ENCODE results near the gene UBA52.
"Not testable (repeated sequence)": the region's sequence is repeated elsewhere in the genome, so short reads cannot be mapped to it uniquely, and the experiment has no call there.

UBA52 gene

DNA sequence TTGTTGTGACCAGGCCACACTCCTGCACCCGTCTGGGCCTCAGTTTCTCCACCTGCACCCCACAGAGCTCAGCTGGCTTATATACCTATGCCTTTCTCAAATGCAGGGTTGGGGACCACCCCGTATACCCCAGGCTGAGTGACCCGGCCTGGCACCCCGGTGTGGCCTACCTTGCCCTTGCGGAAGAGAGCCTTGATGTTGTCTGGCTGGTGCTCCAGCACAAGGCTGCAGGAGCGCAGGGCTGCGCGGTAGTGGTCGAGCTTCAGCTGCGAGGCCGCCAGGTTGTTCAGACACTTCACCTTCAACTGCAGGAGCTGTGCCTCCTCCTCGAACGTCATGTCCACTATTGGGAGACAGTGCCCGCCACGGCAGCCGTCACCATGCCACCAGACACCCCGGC is 34.2 kb upstream of the UBA52 start:
- Histone ChIP-seq H3K36me3 (replicated peaks; ENCODE audit: insufficient read depth, low read length) (no peaks in the 10 kb centered on the region), H4K20me1 (ENCODE audit: insufficient read depth, low read length) (no peaks in the 10 kb centered on the region)
- no peak for TF ChIP-seq EZH2 (optimal IDR thresholded peaks at IDR 0.05; ENCODE audit: low read depth, low read length)
- TF ChIP-seq CTCF (IDR thresholded peaks at IDR 0.05; ENCODE audit: low read length), result no peak
- no peak for TF ChIP-seq EZH2phosphoT487 (IDR thresholded peaks at IDR 0.05; ENCODE audit: low read length)

GRCh38 chr19:18538115-18538514 is 33.5 kb upstream of the UBA52 start:
- no peak overlapping the region for H3K4me2 ChIP-seq (ENCODE audit: low read depth, low read length)
- no peak for TF ChIP-seq EZH2phosphoT487 (IDR thresholded peaks at IDR 0.05; ENCODE audit: low read length)
- H3K27me3 ChIP-seq (replicated peaks; ENCODE audit: insufficient read depth, low read length), result no peaks in the 10 kb centered on the region
- no peaks in the 10 kb centered on the region for H3K9me2 ChIP-seq (replicated peaks; ENCODE audit: insufficient read depth, low read length)
- H2AFZ ChIP-seq (ENCODE audit: low read length), result no peak overlapping the region
- H3K4me3 ChIP-seq (ENCODE audit: low read length), result no peak overlapping the region
- no peaks in the 10 kb centered on the region for H3K4me1 ChIP-seq (ENCODE audit: low read length)
- H3K27ac ChIP-seq (ENCODE audit: low read length), result no peak overlapping the region
- H3K9ac ChIP-seq (ENCODE audit: low read length), result no peak overlapping the region
- H3F3A ChIP-seq (ENCODE audit: insufficient read depth, low read length), result no peaks in the 10 kb centered on the region
- H3K9me3 ChIP-seq (replicated peaks; ENCODE audit: insufficient read depth, low read length), result no peaks in the 10 kb centered on the region
- DNase-seq, result no peak
- peaks cover 8% of the 10 kb centered on the region; the same call in 1 of the 2 replicates for H3K79me2 ChIP-seq (ENCODE audit: low read length)
- H3K36me3 ChIP-seq (replicated peaks; ENCODE audit: insufficient read depth, low read length), result no peaks in the 10 kb centered on the region
- H4K20me1 ChIP-seq (ENCODE audit: insufficient read depth, low read length), result no peaks in the 10 kb centered on the region

More for the DNA sequence above, 34.2 kb upstream of the UBA52 start:
- H3K9me3 ChIP-seq (replicated peaks; ENCODE audit: insufficient read depth, low read length), result no peaks in the 10 kb centered on the region
- H3K4me3 ChIP-seq (ENCODE audit: low read length), result no peak overlapping the region
- no peak overlapping the region for H3K27ac ChIP-seq (ENCODE audit: low read length)
- H3K4me2 ChIP-seq (ENCODE audit: low read depth, low read length), result no peak overlapping the region
- H3K9me2 ChIP-seq (replicated peaks; ENCODE audit: insufficient read depth, low read length), result no peaks in the 10 kb centered on the region
- H3K79me2 ChIP-seq (ENCODE audit: low read length), result peaks cover 5% of the 10 kb centered on the region; the same call in 1 of the 2 replicates
- no peak for DNase-seq
- no peaks in the 10 kb centered on the region for H3K27me3 ChIP-seq (replicated peaks; ENCODE audit: insufficient read depth, low read length)
- no peaks in the 10 kb centered on the region for H3K4me1 ChIP-seq (ENCODE audit: low read length)
- no peak overlapping the region for H2AFZ ChIP-seq (ENCODE audit: low read length)
- H3F3A ChIP-seq (ENCODE audit: insufficient read depth, low read length), result no peaks in the 10 kb centered on the region
- no peak overlapping the region for H3K9ac ChIP-seq (ENCODE audit: low read length)

DNA sequence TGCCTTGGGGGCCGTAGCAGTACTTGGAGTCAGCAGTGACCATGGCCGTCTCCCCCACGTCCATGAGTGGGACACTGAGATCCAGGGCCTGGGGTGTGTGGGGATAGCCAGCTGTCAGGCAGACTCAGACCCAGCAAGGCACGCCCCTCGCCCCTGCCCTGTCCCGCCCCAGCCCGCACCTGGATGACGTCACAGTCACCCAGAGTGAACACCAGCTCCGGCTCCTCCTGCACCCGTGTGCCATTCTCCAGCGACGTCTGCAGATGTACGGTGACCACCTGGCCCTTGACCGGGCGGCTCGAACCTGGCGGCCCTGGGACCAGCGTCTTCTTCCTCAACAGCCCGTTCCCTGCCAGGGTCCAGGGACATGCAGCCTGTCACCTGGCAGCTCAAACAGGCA is 32.3 kb upstream of the UBA52 start:
- Histone ChIP-seq H4K20me1 (ENCODE audit: insufficient read depth, low read length) (no peaks in the 10 kb centered on the region), H3F3A (ENCODE audit: insufficient read depth, low read length) (no peaks in the 10 kb centered on the region), H3K4me2 (ENCODE audit: low read depth, low read length) (no peak overlapping the region), H3K4me3 (ENCODE audit: low read length) (no peak overlapping the region), H3K79me2 (ENCODE audit: low read length) (peaks cover 8% of the 10 kb centered on the region; the same call in 1 of the 2 replicates), H3K9me2 (replicated peaks; ENCODE audit: insufficient read depth, low read length) (no peaks in the 10 kb centered on the region), H3K9ac (ENCODE audit: low read length) (no peak overlapping the region), H3K27me3 (replicated peaks; ENCODE audit: insufficient read depth, low read length) (no peaks in the 10 kb centered on the region), H3K4me1 (ENCODE audit: low read length) (peaks cover 4% of the 10 kb centered on the region), H3K9me3 (replicated peaks; ENCODE audit: insufficient read depth, low read length) (no peaks in the 10 kb centered on the region), H3K27ac (ENCODE audit: low read length) (no peak overlapping the region), H3K36me3 (replicated peaks; ENCODE audit: insufficient read depth, low read length) (no peaks in the 10 kb centered on the region), H2AFZ (ENCODE audit: low read length) (no peak overlapping the region)
- DNase-seq, result no peak
- TF ChIP-seq EZH2phosphoT487 (IDR thresholded peaks at IDR 0.05; ENCODE audit: low read length), result no peak
- TF ChIP-seq CTCF (IDR thresholded peaks at IDR 0.05; ENCODE audit: low read length), result no peak
- no peak for TF ChIP-seq EZH2 (optimal IDR thresholded peaks at IDR 0.05; ENCODE audit: low read depth, low read length)

GRCh38 chr19:18540200-18540599 is 31.5 kb upstream of the UBA52 start:
- not testable (repeated sequence) for H3F3A ChIP-seq (ENCODE audit: insufficient read depth, low read length); DNase-seq; H3K4me1 ChIP-seq (ENCODE audit: low read length); H3K9me3 ChIP-seq (replicated peaks; ENCODE audit: insufficient read depth, low read length); H3K4me2 ChIP-seq (ENCODE audit: low read depth, low read length); H3K36me3 ChIP-seq (replicated peaks; ENCODE audit: insufficient read depth, low read length); H2AFZ ChIP-seq (ENCODE audit: low read length); H3K27ac ChIP-seq (ENCODE audit: low read length); H3K9me2 ChIP-seq (replicated peaks; ENCODE audit: insufficient read depth, low read length); H4K20me1 ChIP-seq (ENCODE audit: insufficient read depth, low read length); H3K9ac ChIP-seq (ENCODE audit: low read length); H3K4me3 ChIP-seq (ENCODE audit: low read length); H3K27me3 ChIP-seq (replicated peaks; ENCODE audit: insufficient read depth, low read length); H3K79me2 ChIP-seq (ENCODE audit: low read length)

Data from MM.1S (cell line).